DND-41 (cell line): Measurements from ENCODE around the gene BSCL2.
"Not testable (repeated sequence)": the region's sequence is repeated elsewhere in the genome, so short reads cannot be mapped to it uniquely, and the experiment has no call there.

Source experiments
- ATAC-seq: fragments of 200-7000 bp; cut with Tn5 transposase; 3 replicates; pipeline ENCODE4 v1.9.1; 2021; ENCODE audit warnings: low read depth; ENCODE audit not compliant: insufficient read depth
- DNase-seq: peaks from one replicate; pipeline ENCODE4 v3.0.0-alpha.2; 2020
- H2AFZ ChIP-seq: 2 replicates; pipeline ENCODE4 v1.6.0; 2012; ENCODE audit warnings: low read depth, low read length
- H3K27ac ChIP-seq: 2 replicates; pipeline ENCODE4 v1.5.1; 2012; ENCODE audit warnings: low read length, inconsistent platforms
- H3K27me3 ChIP-seq: fragments of 200-600 bp; sonication (generic); 2 replicates; pipeline ENCODE4 v1.6.0; 2012; ENCODE audit warnings: low read length, mild to moderate bottlenecking, inconsistent platforms; ENCODE audit not compliant: insufficient read depth, poor library complexity
- H3K36me3 ChIP-seq: 2 replicates; pipeline ENCODE4 v1.5.1; 2012; ENCODE audit warnings: low read length, inconsistent platforms; ENCODE audit not compliant: insufficient read depth
- H3K4me1 ChIP-seq: 2 replicates; pipeline ENCODE4 v1.5.1; 2012; ENCODE audit warnings: mild to moderate bottlenecking, low read length; ENCODE audit not compliant: insufficient read depth
- H3K4me2 ChIP-seq: 2 replicates; pipeline ENCODE4 v1.6.0; 2012; ENCODE audit warnings: mild to moderate bottlenecking, moderate library complexity, low read length, inconsistent platforms; ENCODE audit not compliant: insufficient read depth
- H3K4me3 ChIP-seq, 2 experiments: fragments of 200-600 bp in 1 of 2; shearing (Covaris generic) in 1 of 2; 2 replicates each; pipeline ENCODE4 v1.5.1; 2012 to 2016; ENCODE audit warnings: inconsistent platforms in 2 of 2, low read length in 2 of 2, mild to moderate bottlenecking in 2 of 2, low read depth in 1 of 2, moderate library complexity in 1 of 2
- H3K79me2 ChIP-seq: 2 replicates; pipeline ENCODE4 v1.6.0; 2012; ENCODE audit warnings: low read length, inconsistent platforms; ENCODE audit not compliant: insufficient read depth
- H3K9ac ChIP-seq: 2 replicates; pipeline ENCODE4 v1.6.0; 2012; ENCODE audit warnings: low read depth, mild to moderate bottlenecking, inconsistent platforms, low read length, moderate library complexity
- H3K9me3 ChIP-seq: 2 replicates; pipeline ENCODE4 v1.5.1; 2012; ENCODE audit warnings: low read length, moderate library complexity, mild to moderate bottlenecking, inconsistent platforms; ENCODE audit not compliant: insufficient read depth, severe bottlenecking
- H4K20me1 ChIP-seq: 2 replicates; pipeline ENCODE4 v1.6.0; 2012; ENCODE audit warnings: low read length; ENCODE audit not compliant: insufficient read depth
- EZH2 ChIP-seq: IDR thresholded peaks from 3 replicates; pipeline ENCODE4 v1.6.1; 2012; ENCODE audit warnings: borderline replicate concordance, low read depth, mild to moderate bottlenecking, moderate library complexity, low read length, inconsistent platforms; ENCODE audit not compliant: severe bottlenecking
- TF ChIP-seq, protein P1 (sequence below): IDR thresholded peaks from 2 replicates; pipeline ENCODE4 v1.5.1; 2012; ENCODE audit warnings: borderline replicate concordance, low read length, moderate library complexity, mild to moderate bottlenecking; ENCODE audit not compliant: poor library complexity, severe bottlenecking; ENCODE audit errors: extremely low read depth

BSCL2 gene

DNA sequence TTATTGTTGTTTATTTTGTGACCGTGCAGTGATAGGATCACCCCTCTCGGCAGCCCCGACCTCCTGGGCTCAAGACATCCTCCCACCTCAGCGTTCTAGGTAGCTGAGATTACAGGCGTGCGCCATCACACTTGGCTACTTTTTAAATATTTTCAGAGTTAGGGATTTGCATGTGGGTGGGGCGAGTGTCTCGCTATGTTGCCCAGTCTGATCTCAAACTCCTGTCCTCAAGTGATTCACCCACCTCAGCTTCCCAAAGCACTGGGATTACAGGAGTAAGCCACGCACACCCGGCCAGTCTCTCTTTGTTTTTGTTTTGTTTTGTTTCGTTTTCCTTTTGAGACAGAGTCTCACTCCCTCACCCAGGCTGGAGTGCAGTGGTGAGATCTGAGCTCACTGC is 52.9 kb downstream of the BSCL2 start:
- H3K27ac ChIP-seq: no peak overlapping the region
- H3K9me3 ChIP-seq: no peaks in the 10 kb centered on the region
- H3K36me3 ChIP-seq: peaks cover 10% of the 10 kb centered on the region
- H3K4me1 ChIP-seq: peaks cover 27% of the 10 kb centered on the region
- no peaks in the 10 kb centered on the region for H3K27me3 ChIP-seq
- H2AFZ ChIP-seq: peak overlapping the region; percentile 67
- ATAC-seq: no peak
- no peaks in the 10 kb centered on the region for H4K20me1 ChIP-seq
- DNase-seq: no peak
- peak overlapping the region; percentile 84 for H3K9ac ChIP-seq
- no peak overlapping the region for H3K4me3 ChIP-seq
- peaks cover 31% of the 10 kb centered on the region for H3K79me2 ChIP-seq
- no peak for TF ChIP-seq EZH2
- TF ChIP-seq, protein P1, sequence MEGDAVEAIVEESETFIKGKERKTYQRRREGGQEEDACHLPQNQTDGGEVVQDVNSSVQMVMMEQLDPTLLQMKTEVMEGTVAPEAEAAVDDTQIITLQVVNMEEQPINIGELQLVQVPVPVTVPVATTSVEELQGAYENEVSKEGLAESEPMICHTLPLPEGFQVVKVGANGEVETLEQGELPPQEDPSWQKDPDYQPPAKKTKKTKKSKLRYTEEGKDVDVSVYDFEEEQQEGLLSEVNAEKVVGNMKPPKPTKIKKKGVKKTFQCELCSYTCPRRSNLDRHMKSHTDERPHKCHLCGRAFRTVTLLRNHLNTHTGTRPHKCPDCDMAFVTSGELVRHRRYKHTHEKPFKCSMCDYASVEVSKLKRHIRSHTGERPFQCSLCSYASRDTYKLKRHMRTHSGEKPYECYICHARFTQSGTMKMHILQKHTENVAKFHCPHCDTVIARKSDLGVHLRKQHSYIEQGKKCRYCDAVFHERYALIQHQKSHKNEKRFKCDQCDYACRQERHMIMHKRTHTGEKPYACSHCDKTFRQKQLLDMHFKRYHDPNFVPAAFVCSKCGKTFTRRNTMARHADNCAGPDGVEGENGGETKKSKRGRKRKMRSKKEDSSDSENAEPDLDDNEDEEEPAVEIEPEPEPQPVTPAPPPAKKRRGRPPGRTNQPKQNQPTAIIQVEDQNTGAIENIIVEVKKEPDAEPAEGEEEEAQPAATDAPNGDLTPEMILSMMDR: no peak
- H3K4me2 ChIP-seq: peak overlapping the region; percentile 20

DNA sequence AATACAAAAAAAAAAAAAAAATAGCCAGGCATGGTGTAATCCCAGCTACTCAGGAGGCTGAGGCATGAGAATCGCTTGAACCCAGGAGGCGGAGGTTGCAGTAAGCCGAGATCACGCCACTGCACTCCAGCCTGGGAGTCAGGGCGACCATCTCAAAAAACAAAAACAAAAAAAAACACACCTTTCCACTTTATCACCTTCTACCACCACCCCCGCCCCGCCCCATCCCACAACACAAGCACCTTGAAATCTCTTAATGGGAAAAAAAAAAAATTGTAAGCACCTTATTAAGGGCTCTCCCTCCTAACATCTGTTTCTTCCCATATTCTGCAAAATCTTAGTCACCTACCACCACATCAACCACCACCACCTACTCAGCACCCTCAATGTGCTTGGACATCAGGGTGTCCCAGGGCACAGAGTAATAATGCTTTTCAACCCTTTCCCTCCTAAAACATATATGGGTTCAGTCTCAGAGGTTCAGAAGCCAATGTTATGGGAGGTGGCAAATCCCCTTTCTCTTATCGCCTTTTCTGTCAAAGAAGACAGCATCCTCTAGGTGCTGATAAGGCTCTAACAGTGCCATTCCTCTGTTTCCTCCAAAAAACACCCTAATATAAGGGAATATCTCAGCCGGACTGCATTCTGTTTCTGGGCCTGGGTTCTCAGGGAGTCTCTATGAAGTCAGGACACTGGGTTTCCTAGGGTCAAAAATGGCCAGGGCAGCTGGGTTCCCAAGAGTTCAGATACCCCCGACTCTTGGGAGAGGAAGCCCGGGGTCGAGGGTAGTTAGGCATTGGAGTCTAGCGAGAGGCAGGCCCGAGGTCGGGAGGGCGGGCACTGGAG is 54.8 kb downstream of the BSCL2 start:
- H3K9ac ChIP-seq: peak overlapping the region; percentile 84
- peaks cover 27% of the 10 kb centered on the region for H3K36me3 ChIP-seq
- H3K27ac ChIP-seq: peak overlapping the region; percentile 88
- peak overlapping the region; percentile 72 for H3K4me2 ChIP-seq
- no peaks in the 10 kb centered on the region for H4K20me1 ChIP-seq
- peak overlapping the region; percentile 87 for H2AFZ ChIP-seq
- H3K79me2 ChIP-seq: peaks cover 46% of the 10 kb centered on the region
- H3K27me3 ChIP-seq: no peaks in the 10 kb centered on the region
- peaks cover 36% of the 10 kb centered on the region for H3K4me1 ChIP-seq
- no peaks in the 10 kb centered on the region for H3K9me3 ChIP-seq
- ATAC-seq (no peak), DNase-seq (no peak)
- TF ChIP-seq, protein P1: no peak
- TF ChIP-seq EZH2: no peak
- H3K4me3 ChIP-seq: peak overlapping the region; percentile 75 to 82

DNA sequence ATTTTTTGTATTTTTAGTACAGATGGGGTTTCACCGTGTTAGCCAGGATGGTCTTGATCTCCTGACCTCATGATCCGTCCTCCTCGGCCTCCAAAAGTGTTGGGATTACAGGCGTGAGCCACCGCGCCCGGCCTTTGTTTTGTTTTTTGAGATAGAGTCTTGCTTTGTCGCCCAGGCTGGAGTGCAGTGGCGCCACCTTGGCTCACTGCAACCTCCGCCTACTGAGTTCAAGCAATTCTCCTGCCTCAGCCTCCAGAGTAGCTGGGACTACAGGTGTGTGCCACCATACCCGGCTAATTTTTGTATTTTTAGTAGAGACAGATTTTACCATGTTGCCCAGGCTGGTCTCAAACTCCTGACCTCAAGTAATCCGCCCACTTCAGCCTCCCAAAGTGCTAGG is 56.9 kb downstream of the BSCL2 start:
- H3K9me3 ChIP-seq, H3K27me3 ChIP-seq, ATAC-seq, H2AFZ ChIP-seq, H3K9ac ChIP-seq, H3K4me3 ChIP-seq, H3K27ac ChIP-seq, H3K4me2 ChIP-seq, H4K20me1 ChIP-seq, DNase-seq: not testable (repeated sequence)
- Histone ChIP-seq H3K36me3 (peaks cover 27% of the 10 kb centered on the region), H3K4me1 (peaks cover 48% of the 10 kb centered on the region), H3K79me2 (peaks cover 59% of the 10 kb centered on the region)

DNA sequence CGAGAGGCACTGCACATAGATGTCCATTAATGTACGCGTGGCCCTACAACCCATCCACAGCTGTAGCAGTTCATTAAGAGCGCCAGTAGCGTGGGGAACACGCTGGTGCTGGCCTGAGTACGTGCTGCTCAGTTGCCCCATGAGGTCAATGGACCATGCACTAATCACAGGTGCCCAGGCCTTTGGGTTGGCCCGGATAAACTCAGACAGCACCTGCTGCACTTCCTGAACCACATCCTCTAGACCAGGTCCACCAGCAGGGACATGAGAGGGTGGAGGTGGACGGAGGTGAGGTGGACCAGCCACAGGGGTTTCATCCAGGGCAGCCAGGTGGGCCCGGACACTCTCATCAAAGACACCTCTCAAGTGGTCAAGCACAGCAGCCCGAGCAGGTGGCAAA is 57.7 kb downstream of the BSCL2 start:
- ATAC-seq (no peak), DNase-seq (no peak)
- H3K4me2 ChIP-seq: no peak overlapping the region
- no peak overlapping the region for H3K9ac ChIP-seq
- no peak for TF ChIP-seq EZH2
- TF ChIP-seq, protein P1: no peak
- H3K4me3 ChIP-seq: no peak overlapping the region
- H3K79me2 ChIP-seq: peaks cover 67% of the 10 kb centered on the region
- H4K20me1 ChIP-seq: peaks cover 7% of the 10 kb centered on the region
- H2AFZ ChIP-seq: no peak overlapping the region
- peaks cover 32% of the 10 kb centered on the region for H3K36me3 ChIP-seq
- no peaks in the 10 kb centered on the region for H3K9me3 ChIP-seq
- peaks cover 54% of the 10 kb centered on the region for H3K4me1 ChIP-seq
- no peak overlapping the region for H3K27ac ChIP-seq
- H3K27me3 ChIP-seq: no peaks in the 10 kb centered on the region
